IPS-18c (cell line): ENCODE results near the gene ELL.

Experiments
- H3K4me3 ChIP-seq: 2 replicates; pipeline ENCODE4 v1.7.0; 2013; ENCODE audit warnings: low read depth, mild to moderate bottlenecking, low read length, moderate library complexity; ENCODE audit not compliant: insufficient read depth
- H3K9me3 ChIP-seq: one replicate; pipeline ENCODE4 v1.6.1; 2013; ENCODE audit warnings: mild to moderate bottlenecking, low read length, moderate library complexity; ENCODE audit not compliant: control insufficient read depth, insufficient read depth

Gene ELL

GRCh38 chr19:18467978-18468377 lies 53.9 kb downstream of the ELL start:
- Histone ChIP-seq H3K9me3 (no peaks in the 10 kb centered on the region), H3K4me3 (no peak overlapping the region)

GRCh38 chr19:18466354-18466753 lies 55.5 kb downstream of the ELL start:
- H3K4me3 ChIP-seq, result no peak overlapping the region
- H3K9me3 ChIP-seq, result no peaks in the 10 kb centered on the region

GRCh38 chr19:18465964-18466339 lies 55.9 kb downstream of the ELL start:
- no peak overlapping the region for H3K4me3 ChIP-seq
- H3K9me3 ChIP-seq, result no peaks in the 10 kb centered on the region

- H3K4me3 ChIP-seq, result no peak overlapping the region
- no peaks in the 10 kb centered on the region for H3K9me3 ChIP-seq
Measured at GRCh38 chr19:18465214-18465963, 56.5 kb downstream of the ELL start.

- H3K9me3 ChIP-seq, result no peaks in the 10 kb centered on the region
- H3K4me3 ChIP-seq, result no peak overlapping the region
Measured at GRCh38 chr19:18464646-18465045, 57.2 kb downstream of the ELL start.

GRCh38 chr19:18461471-18461870 lies 60.4 kb downstream of the ELL start:
- Histone ChIP-seq H3K9me3 (no peaks in the 10 kb centered on the region), H3K4me3 (no peak overlapping the region)

GRCh38 chr19:18460900-18461299 lies 61.0 kb downstream of the ELL start:
- Histone ChIP-seq H3K9me3 (no peaks in the 10 kb centered on the region), H3K4me3 (no peak overlapping the region)

- Histone ChIP-seq H3K4me3 (no peak overlapping the region), H3K9me3 (no peaks in the 10 kb centered on the region)
Measured at GRCh38 chr19:18457483-18458331, 64.2 kb downstream of the ELL start.

- H3K9me3 ChIP-seq, result no peaks in the 10 kb centered on the region
- H3K4me3 ChIP-seq, result no peak overlapping the region
Measured at GRCh38 chr19:18456974-18457373, 64.9 kb downstream of the ELL start.

- H3K4me3 ChIP-seq, result no peak overlapping the region
- no peaks in the 10 kb centered on the region for H3K9me3 ChIP-seq
Measured at GRCh38 chr19:18456279-18456678, 65.6 kb downstream of the ELL start.

GRCh38 chr19:18453269-18454024 lies 68.4 kb downstream of the ELL start:
- no peaks in the 10 kb centered on the region for H3K9me3 ChIP-seq
- no peak overlapping the region for H3K4me3 ChIP-seq

GRCh38 chr19:18452386-18452785 lies 69.5 kb downstream of the ELL start:
- Histone ChIP-seq H3K9me3 (no peaks in the 10 kb centered on the region), H3K4me3 (no peak overlapping the region)

- Histone ChIP-seq H3K4me3 (no peak overlapping the region), H3K9me3 (no peaks in the 10 kb centered on the region)
Measured at GRCh38 chr19:18450931-18451836, 70.7 kb downstream of the ELL start.

- Histone ChIP-seq H3K4me3 (no peak overlapping the region), H3K9me3 (no peaks in the 10 kb centered on the region)
Measured at GRCh38 chr19:18450021-18450930, 71.6 kb downstream of the ELL start.

GRCh38 chr19:18449552-18449951 lies 72.3 kb downstream of the ELL start:
- H3K9me3 ChIP-seq, result no peaks in the 10 kb centered on the region
- H3K4me3 ChIP-seq, result no peak overlapping the region

GRCh38 chr19:18446811-18447359 lies 75.0 kb downstream of the ELL start:
- Histone ChIP-seq H3K9me3 (no peaks in the 10 kb centered on the region), H3K4me3 (no peak overlapping the region)
